IMR-90 (cell line): Measurements from ENCODE around the gene COL4A2.

Experiments
- BHLHE40 ChIP-seq: fragments of 150-350 bp; IDR thresholded peaks from 2 replicates; pipeline ENCODE4 v1.6.1; 2016; ENCODE audit warnings: mild to moderate bottlenecking, low read depth, low read length
- MXI1 ChIP-seq: IDR thresholded peaks from 2 replicates; pipeline ENCODE4 v1.6.1; 2012; ENCODE audit warnings: low read depth, mild to moderate bottlenecking, low read length, moderate library complexity, borderline replicate concordance
- TF ChIP-seq, protein P1 (sequence below): conservative IDR thresholded peaks from 2 replicates; pipeline ENCODE4 v1.5.1; 2012; ENCODE audit warnings: mild to moderate bottlenecking, low read depth, low read length, improper control_type of control experiment

DNA sequence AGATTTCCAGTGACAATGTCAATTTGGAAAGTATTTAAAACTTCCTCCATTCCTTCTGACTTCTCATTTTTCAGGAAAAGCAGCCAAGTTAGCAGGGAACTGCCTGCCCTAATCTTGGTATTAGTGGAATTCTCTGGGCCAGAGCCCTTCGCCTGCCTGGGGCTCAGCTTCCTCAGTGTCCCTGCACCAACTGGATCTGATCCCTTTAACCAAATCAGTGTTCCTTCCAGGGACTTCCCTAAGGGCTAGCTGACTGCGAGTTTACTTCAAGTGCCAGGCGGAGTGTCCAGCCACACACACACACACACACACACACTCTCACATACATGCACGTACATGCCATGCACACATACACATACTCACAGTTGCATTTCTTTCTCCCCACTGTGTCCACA is 234.4 kb downstream of the COL4A2 start:
- TF ChIP-seq, protein P1, sequence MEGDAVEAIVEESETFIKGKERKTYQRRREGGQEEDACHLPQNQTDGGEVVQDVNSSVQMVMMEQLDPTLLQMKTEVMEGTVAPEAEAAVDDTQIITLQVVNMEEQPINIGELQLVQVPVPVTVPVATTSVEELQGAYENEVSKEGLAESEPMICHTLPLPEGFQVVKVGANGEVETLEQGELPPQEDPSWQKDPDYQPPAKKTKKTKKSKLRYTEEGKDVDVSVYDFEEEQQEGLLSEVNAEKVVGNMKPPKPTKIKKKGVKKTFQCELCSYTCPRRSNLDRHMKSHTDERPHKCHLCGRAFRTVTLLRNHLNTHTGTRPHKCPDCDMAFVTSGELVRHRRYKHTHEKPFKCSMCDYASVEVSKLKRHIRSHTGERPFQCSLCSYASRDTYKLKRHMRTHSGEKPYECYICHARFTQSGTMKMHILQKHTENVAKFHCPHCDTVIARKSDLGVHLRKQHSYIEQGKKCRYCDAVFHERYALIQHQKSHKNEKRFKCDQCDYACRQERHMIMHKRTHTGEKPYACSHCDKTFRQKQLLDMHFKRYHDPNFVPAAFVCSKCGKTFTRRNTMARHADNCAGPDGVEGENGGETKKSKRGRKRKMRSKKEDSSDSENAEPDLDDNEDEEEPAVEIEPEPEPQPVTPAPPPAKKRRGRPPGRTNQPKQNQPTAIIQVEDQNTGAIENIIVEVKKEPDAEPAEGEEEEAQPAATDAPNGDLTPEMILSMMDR, result no peak
- TF ChIP-seq BHLHE40, result no peak
- no peak for TF ChIP-seq MXI1
